GM21367 (cell line): Measurements from ENCODE around the gene HSPA4L.

Experiments
- ATAC-seq: cut with Tn5 transposase; IDR thresholded peaks from one replicate; pipeline ENCODE4 v1.9.1; 2021; ENCODE audit not compliant: unreplicated experiment

The HSPA4L gene

DNA sequence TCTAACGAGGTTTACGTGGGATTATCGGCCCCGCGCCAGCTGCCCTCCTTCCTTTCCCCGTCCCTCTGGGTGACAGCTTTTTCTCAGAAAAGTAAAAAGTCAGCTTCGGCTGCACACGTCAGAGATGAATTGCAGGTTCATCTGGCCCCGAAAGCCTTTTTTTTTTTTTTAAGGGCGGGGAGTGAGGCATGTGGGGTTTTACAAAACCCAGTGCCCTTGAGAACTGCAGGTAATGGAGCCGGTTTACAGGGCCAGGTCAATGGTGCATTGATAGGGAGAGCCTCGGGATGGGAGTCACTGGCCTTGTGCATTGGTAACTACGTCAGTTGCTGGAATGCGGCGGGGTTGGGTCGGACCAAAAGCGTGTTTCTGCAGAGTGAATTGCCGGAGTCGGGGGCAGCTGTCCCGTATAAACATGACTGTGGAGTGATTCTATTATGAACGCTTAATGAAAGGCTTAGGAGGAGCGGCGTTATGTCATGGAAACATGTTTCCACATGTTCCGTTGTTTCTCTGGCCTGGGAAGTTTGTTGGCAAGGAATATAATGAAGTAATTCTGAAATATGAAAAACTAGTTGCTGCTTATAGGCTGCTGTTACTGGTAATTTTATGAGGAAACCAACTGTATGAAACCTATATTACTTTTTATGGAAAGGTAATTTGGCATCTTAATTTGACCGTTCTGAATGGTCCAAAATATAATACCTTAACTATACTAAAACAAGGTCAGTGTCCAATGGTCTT is 1.1 kb downstream of the HSPA4L start:
- peak; percentile 8 for ATAC-seq

DNA sequence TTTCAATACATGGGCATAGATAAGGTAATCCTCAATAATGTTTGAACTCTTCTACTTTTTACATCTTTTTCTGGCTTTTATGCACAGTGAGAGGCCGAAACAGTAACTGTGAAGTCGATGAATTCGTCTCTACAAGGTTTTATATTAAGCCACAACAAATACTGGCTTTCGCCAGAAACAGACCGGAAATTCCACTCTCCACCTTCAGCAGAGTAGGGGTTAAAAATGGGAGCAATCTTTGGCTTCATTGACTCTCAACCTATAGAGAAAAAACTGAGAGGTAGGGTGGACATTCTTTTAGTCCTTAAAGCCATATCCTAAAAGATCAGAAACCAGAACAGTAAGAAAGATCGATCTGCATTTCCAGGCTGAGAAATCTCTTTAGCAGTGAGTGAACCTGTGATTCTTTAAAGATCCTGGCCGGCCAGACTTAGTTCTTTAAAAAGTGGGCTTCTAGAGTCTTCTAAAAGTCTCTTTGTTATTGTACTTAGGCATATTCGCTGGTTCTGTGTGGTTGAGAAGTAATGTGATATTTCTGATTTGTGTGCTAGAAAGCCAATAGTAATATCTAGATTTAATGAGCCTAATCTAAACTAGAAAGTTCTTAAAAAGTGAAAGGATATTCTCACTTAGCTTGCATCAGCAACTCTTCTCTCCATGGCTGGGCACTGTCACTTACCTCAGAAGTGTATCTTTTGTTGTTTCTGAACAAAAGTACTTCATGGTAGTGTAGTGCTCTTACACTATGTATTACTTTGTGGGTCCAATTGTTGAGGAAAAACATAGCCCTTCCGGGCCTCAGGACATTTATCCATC is 2.0 kb downstream of the HSPA4L start:
- ATAC-seq: no peak

DNA sequence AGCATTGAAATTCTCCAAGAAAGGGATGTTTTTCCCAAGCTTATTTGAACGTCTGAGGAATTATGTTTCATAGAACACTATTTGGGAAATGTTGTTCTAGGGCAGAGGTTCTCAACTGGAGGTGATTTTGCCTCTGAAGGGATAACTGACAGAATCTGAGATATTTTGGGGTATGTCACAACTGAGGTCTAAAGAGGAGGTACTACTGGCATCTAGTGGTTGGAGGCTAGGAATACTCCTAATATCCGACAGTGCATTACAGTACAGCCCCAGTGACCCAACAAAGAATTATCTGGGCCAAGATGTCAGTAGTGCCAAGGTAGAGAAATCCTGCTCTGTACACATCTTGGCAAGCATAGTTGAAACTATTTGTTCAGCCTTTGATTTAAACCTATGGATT is 6.4 kb downstream of the HSPA4L start:
- no peak for ATAC-seq

DNA sequence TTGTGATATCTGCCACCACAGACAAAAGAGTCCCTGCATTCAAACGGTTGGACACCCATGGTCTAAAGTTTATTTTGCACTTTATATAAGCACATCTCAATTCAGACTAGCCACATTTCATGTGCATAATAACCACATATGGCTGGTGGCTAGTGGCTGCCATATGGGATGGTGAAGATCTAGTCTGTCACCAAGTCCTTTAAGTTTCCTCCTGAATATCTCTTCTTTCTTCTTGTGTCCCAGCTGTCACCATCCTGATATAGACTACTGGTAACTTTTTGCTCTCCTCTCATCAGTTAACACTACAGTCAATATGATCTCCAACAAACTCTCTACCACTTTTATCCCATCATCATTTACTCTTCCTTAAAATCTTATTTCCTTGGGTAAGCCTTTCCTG is 9.3 kb downstream of the HSPA4L start:
- ATAC-seq: no peak

DNA sequence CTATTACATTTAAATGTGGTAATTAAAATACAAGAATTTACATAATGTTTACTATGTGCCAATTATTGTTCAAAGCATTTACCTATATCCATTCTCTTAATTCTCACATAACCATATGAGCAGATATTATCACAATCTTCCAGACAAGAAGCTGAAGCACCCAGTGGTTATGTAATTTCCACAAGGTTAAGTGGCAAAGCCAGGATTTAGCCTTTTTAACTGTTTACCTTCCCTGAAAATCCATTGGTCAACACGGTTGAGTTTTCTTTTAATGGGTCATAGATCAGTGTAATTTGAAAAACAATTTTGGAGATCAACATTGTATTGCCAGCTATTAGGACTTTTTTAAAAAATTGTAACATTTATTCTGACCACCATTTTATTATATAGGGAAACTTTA is 11.4 kb downstream of the HSPA4L start:
- ATAC-seq: no peak

DNA sequence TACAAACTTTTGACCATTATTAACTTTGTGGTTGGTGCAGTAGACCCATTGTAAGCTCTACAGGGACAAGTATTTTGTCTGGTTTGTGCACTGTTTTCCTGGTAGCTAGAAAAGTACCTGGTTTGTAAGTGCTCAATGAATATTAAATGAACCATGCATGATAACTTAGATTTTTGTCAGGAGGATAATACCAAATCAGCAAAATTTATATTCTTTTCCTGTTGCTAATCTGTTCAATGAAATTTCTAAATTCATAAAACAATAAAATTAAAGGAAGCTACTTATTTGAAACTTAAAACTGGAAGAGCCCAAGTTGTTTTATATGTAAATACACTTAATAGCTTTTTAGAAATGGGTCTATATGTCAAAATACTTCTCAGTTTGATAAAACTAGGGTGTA is 17.6 kb downstream of the HSPA4L start:
- no peak for ATAC-seq

DNA sequence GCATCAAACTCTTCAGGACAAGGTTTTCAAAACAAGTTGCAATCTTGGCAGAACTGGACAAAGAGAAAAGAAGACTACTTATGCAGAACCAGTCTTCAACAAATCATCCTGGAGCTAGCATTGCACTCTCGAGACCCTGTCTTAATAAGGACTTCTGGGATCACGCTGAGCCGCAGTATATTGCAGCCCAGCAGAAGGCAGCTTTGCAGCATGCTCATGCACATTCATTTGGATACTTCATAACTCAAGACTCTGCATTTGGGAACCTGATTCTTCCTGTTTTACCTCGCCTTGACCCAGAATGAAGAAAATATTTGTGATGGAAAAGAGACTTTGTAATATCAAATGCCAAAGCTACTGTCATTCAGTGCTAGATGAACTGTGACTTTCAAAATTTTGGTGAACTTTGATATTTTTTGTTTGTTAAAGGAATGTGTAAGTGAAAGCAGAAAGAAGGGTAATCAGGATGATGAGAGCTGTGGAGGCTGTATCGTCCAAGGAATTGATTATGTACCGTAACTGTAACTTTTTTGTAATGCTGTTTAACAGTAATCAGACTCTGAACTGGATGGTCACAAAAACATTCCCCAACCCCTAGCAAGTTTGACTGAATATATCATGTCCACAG is 27.2 kb downstream of the HSPA4L start:
- no peak for ATAC-seq

DNA sequence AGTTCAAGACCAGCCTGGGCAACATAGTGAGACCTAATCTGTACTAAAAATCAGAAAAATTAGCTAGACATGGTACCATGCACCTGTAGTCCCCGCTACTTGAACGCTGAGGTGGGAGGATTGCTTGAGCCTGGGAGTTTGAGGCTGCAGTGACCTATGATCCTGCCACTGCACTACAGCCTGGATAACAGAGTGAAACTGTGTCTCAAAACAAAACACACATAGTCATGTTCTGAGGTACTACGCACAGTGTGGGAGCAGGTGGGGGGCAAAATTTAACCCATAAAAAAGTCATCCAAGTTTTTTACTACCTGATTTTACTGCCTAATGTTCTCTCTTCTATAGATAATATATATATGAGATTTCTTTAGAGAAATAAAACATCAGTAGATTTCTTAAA is 28.4 kb downstream of the HSPA4L start:
- ATAC-seq: no peak

DNA sequence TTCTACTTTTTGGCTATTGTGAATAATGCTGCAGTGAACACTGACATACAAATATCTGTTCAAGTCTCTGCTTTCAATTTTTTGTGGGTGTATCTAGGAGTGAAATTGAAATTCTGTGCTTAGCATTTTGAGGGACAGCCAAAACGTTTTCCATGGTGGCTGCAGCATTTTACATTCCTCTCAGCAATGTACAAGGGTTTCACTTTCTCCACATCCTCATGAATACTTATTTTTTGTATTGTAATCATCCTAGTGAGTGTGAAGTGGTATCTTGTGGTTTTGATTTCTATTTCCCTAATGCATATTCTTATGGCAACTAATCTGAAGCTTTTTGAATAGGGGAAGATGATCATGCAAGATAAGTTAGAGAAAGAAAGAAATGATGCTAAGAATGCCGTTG is 40.3 kb downstream of the HSPA4L start:
- ATAC-seq: no peak

DNA sequence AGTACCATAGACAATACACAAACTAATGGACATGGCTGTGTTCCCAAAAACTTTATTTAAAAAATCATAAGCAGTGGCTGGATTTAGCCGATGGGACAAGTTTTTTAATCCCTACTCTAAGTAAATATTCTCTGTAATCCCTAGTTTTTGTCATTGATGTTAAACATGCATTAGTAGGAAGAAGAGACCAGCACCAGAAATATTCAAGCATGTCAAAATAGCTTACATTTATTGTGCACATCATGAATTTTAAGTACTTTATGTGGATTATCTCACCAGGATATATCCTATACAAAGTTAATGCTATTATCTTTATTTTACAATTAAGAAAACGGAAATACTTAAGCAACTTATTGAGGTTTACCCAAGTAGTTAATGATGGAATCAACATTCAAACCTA is 46.0 kb downstream of the HSPA4L start:
- no peak for ATAC-seq

DNA sequence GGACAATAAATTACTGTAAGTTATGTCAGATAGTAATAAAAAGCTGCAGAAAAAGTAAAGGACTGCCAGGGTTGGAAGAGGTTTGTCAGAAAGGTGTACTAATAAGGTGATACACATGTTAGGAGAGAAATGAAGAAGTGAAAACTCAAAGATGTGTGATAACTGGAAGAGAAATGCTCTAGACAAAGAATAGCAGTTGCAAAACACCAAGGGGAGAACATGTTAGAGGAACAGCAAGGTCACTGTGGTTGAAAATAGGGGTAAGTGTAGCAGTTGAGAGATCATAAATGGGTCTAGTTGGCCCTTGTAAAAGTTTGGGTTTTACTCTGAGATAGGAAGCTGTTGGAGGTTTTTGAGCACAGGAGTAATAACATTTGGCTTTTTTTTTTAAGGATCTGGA is 46.9 kb downstream of the HSPA4L start:
- ATAC-seq: peak; percentile 90

DNA sequence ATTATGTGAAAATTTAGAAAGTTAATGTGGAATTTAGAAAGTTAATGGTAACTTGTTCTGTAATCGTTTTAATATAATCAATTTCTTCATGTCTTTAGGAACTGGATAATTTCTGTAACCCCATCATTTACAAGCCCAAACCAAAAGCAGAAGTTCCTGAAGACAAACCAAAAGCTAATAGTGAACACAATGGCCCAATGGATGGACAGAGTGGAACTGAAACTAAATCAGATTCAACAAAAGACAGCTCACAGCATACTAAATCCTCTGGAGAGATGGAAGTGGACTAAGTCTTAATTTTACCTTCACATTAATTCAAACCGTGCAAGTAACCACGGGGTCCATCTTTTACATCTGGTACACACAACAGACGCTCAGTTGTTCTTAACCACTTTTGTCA is 50.5 kb downstream of the HSPA4L start:
- peak; percentile 74 for ATAC-seq

DNA sequence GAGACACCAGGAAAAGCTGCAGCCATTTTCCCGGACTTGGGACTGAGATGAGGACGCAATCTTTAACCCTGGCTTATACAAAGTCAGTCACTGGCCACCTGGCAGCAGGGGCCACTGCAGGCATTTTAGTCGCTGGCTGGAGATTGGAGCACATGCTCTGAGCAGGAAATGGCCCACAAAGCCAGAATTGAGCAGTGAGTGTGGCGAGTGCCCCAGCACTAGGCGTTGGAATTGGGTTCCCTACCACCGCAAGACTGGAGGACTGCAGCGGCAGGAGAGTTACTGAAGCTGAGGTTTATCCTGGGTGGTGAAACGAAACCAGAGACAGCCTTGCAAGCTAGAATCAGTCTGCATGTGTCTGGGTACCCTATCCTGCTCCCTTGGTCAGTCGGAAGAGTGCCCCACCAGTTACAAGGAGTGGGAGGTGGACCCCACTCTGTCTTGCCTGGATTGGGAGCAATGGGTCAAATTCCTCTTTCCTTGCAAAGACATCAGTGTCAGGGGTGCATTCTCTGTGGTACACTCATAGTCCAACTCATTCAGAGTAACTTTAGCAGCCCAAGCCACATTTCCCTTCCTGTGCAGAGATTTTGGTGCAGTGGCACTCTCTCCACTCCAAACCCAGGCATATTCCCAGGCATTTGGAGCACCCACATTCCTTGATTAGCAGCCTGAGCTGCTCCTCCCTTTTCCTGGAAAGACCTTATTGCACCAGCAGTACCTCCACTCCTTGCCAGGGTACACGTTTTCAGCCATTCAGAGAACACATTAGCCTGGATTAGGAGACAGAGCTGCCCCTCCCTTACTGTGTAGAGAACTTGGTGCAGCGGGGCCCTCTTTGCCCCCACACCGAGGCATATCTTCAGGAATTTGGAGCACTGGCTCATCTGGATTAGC is 61.8 kb downstream of the HSPA4L start:
- no peak for ATAC-seq

DNA sequence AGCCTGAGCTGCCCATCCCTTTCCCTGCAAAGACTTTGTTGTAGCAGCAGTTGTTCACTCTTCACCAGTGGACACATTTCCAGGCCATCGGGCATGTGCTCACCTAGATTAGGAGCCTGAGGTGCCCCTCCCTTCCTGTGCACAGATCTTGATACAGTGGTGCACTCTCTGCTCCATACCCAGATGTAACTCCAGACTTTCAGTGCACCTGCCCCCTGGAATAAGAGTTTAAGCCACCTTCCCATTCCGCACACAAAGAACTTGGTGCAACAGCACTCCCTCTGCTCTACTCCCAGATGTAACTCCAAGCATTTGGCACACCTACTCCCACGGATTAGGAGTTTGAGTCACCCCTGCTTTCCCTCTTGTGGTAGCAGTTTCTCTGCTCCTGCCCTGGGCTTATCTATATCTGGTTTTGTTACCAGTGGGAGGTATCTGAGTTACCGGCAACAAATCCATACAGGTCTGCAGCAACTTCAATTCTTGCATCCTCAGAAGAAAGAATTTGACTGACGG is 62.5 kb downstream of the HSPA4L start:
- no peak for ATAC-seq

DNA sequence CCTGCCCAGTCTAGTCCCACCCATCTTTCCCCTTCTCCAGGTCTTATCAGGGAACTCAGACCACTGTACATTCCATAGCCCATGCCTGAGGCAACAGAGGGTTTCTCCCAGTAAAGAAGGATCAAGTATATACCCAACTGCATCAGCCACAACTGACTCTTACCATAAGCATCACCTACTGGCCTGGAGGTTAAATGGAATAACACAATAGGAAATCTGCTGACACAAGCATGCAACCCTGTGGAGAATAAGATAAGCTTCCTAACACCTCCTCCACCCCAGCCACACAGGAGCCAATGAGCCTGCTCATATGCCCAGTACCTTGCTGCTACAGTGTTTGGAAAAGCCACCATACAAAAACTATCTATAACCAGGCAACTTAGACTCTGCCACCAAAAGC is 63.9 kb downstream of the HSPA4L start:
- no peak for ATAC-seq

DNA sequence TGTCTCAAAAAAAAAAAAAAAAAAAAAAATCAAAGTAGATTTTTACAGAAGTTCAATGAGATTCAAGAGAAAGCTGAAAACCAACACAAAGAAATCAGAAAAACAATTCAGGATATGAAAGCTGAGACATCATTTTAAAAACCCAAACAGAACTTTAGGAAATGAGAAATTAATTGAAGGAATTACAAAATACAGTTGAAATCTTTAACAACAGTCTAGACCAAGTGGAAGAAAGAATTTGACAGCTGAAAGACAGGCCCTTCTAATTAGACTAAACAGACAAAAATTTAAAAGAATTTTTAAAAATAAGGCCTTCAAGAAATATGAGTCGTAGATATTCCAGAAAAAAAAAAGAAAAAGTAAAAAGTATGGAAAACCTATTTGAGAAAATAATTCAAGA is 64.6 kb downstream of the HSPA4L start:
- ATAC-seq: no peak

DNA sequence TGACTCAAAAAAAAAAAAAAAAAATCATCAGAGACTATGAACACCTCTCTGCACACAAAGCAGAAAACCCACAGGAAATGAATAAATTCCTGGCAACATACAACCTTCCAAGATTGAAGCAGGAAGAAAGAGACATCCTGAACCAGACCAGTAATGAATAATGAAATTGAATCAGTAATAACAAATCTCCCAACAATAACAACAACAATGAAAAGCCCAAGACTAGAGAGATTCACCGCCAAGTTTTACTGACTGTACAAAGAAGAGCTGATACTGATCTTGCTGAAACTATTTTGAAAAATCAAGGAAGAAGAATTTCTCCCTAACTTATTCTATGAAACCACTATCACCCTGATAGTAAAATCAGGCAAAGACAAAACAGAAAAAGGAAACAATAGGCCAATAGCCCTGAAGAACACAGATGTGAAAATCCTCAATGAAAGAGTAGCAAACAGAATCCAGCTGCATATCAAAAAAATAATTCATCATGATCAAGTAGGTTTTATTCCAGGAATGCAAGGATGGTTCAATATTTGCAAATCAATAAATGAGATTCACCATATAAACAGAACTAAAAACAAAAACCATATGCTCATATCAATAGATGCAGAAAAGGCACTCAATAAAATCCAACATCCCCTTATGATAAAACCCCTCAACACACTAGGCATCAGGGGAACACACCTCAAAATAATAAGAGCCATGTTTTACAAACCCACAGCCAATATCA is 67.5 kb downstream of the HSPA4L start:
- no peak for ATAC-seq

DNA sequence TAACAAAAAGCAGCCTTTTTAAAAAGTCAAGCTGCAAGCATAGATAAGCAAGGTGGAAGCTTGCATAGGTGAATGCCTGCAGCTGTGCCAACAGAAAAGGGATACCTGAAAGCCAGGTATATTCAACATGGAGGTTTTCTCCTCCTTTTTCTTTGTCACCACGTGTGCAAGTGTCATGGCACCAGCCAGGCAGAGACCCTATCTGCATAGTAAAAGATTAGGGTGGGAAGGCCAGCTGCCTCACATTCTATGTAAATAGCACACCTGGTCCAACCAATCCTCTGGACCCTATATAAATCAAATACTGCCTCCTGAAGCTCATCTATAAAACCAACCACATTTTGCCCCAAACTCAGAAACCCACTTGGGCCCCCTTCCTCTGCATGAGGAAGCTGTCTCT is 70.5 kb downstream of the HSPA4L start:
- ATAC-seq: no peak

DNA sequence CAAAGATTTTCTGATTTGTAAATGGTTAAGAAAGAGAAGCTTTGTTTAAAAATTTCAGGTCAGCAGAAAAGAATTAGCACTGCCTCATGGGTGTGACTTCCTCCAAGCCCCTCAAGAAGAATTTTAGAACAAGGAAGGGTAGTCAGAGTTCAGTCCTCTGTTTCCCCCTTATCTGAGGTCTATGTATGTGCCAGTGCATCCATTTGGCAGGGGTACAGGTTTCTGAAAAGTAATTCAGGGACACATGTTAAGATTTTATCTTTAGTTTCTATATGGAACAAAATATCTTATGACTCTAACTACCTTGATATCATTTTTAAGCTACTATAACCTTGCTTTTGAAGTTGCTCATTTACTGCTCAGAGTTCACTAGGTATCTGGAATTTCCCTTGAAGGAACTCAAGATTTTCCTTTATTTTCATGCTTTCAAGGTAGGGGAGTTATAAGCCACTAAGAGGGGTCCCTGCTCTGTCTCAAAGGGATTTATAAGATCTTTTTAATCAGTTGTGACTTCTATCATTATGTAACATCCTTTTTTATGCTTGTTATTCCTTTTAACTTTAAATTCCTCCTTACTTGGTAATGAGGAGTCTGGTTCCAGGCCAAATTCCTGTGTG is 74.2 kb downstream of the HSPA4L start:
- ATAC-seq: no peak
